Endothelial cell of umbilical vein (primary cell): ENCODE results near the gene ADCYAP1R1.

Source experiments
- EZH2 ChIP-seq: IDR thresholded peaks from 2 replicates; pipeline ENCODE4 v1.6.1; 2012; ENCODE audit warnings: borderline replicate concordance, low read depth, mild to moderate bottlenecking, moderate library complexity, low read length, inconsistent platforms; ENCODE audit not compliant: severe bottlenecking
- MAX ChIP-seq: IDR thresholded peaks from 2 replicates; pipeline ENCODE4 v1.6.1; 2011; ENCODE audit not compliant: insufficient read depth, insufficient read length
- MYC ChIP-seq: IDR thresholded peaks from one replicate; pipeline ENCODE4 v1.6.1; 2011; ENCODE audit warnings: mild to moderate bottlenecking, low read depth, low read length
- POLR2A ChIP-seq: IDR thresholded peaks from 2 replicates; pipeline ENCODE4 v1.6.1; 2012; ENCODE audit warnings: low read depth, mild to moderate bottlenecking, control low read depth, low read length
- POLR2AphosphoS5 ChIP-seq: IDR thresholded peaks from 2 replicates; pipeline ENCODE4 v1.6.1; 2012; ENCODE audit warnings: low read depth, mild to moderate bottlenecking, control low read depth, low read length, moderate library complexity; ENCODE audit not compliant: insufficient read depth
- TF ChIP-seq, protein P1 (sequence below), 2 donors: IDR thresholded peaks; 1 replicate in 1 of 2; 2 replicates in 1 of 2; pipeline ENCODE4 v1.5.1; 2011; ENCODE audit warnings: low read length in 2 of 2, mild to moderate bottlenecking in 2 of 2, moderate library complexity in 2 of 2, control low read depth in 1 of 2, inconsistent platforms in 1 of 2, low read depth in 1 of 2; ENCODE audit not compliant: insufficient read depth in 1 of 2; ENCODE audit errors: extremely low read depth in 1 of 2

GRCh38 chr7:31017721-31018120, 34.4 kb upstream of the ADCYAP1R1 start:
- TF ChIP-seq POLR2A (no peak), EZH2 (no peak), MAX (no peak), POLR2AphosphoS5 (no peak), MYC (no peak)
- TF ChIP-seq, protein P1, sequence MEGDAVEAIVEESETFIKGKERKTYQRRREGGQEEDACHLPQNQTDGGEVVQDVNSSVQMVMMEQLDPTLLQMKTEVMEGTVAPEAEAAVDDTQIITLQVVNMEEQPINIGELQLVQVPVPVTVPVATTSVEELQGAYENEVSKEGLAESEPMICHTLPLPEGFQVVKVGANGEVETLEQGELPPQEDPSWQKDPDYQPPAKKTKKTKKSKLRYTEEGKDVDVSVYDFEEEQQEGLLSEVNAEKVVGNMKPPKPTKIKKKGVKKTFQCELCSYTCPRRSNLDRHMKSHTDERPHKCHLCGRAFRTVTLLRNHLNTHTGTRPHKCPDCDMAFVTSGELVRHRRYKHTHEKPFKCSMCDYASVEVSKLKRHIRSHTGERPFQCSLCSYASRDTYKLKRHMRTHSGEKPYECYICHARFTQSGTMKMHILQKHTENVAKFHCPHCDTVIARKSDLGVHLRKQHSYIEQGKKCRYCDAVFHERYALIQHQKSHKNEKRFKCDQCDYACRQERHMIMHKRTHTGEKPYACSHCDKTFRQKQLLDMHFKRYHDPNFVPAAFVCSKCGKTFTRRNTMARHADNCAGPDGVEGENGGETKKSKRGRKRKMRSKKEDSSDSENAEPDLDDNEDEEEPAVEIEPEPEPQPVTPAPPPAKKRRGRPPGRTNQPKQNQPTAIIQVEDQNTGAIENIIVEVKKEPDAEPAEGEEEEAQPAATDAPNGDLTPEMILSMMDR (IDR thresholded peaks at IDR 0.05; ENCODE audit: extremely low read depth in 1 of 2, insufficient read depth in 1 of 2, low read depth in 1 of 2, low read length in 2 of 2): no peak
